ENCODE data around the gene ATG2B. TPM values are rescaled to one million over a fixed set of nuclear protein-coding genes. Genes with fewer than 3 reads are reported as not detected.

Gene ATG2B
- total and polyA plus RNA-seq, 9 of the 15 experiments (the other 6 are each of a cell fraction or from before 2014, with no cell fraction given), result 0.83 to 12.9 (median 8.7) TPM

- no peak overlapping the region for H3K4me2 ChIP-seq (ENCODE audit: insufficient read depth, low read length)
- CTCF ChIA-PET (ENCODE audit: low intra/inter-chr PET ratio), result no interaction called here
- no peaks in the 10 kb centered on the region for H3K9me3 ChIP-seq (replicated peaks; ENCODE audit: control insufficient read depth, insufficient read depth, low read depth, low read length)
- FAIRE-seq, result no peak
- H3K27me3 ChIP-seq (ENCODE audit: control insufficient read depth in 2 of 2, insufficient read depth in 2 of 2, low read length in 2 of 2), result peaks cover 0 to 21% of the 10 kb centered on the region in 2 experiments; a peak in 3 of 5 replicates
- WGBS (ENCODE audit: insufficient coverage, low coverage, missing lambda C conversion rate), result 2% methylated on average over 13 of the region's 18 CpGs
- no peak overlapping the region for H3K4me3 ChIP-seq
- no peak overlapping the region for H3K27ac ChIP-seq (ENCODE audit: extremely low read depth, low read depth, low read length)
- H3K9ac ChIP-seq (ENCODE audit: insufficient read depth in 1 of 2, low read depth in 2 of 2, low read length in 2 of 2), result no peak overlapping the region
- H4K20me1 ChIP-seq (replicated peaks; ENCODE audit: control insufficient read depth, insufficient read depth, low read length), result no peaks in the 10 kb centered on the region
- POLR2A ChIA-PET, result interaction anchor here (1.4 kb wide), 1 partner anchor 12 kb away, joined by 5 read pairs; no protein-coding TSS in a partner anchor
- TF ChIP-seq POLR2G (IDR thresholded peaks at IDR 0.05; ENCODE audit: low read depth, low read length) (no peak), ZNF140 (CRISPR knock-in tag; IDR thresholded peaks at IDR 0.05) (no peak), ZNF277 (CRISPR knock-in tag; IDR thresholded peaks at IDR 0.05; ENCODE audit: borderline replicate concordance) (no peak)
- TF ChIP-seq, protein P1, sequence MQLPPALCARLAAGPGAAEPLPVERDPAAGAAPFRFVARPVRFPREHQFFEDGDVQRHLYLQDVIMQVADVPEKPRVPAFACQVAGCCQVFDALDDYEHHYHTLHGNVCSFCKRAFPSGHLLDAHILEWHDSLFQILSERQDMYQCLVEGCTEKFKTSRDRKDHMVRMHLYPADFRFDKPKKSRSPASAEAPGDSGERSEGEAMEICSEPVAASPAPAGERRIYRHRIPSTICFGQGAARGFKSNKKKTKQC (CRISPR knock-in tag; IDR thresholded peaks at IDR 0.05), result no peak
- DNase-seq (ENCODE audit: extremely low read depth in 1 of 4, low spot score in 3 of 4), result no peak
- BruUV-seq (replicated peaks), result no TSS peak
- in situ Hi-C loops (cut with MboI), result no loop called here
- H3K9me1 ChIP-seq (ENCODE audit: control insufficient read depth, insufficient read depth, low read length), result no peaks in the 10 kb centered on the region
- H3K4me1 ChIP-seq (replicated peaks in 1 of 2; ENCODE audit: control insufficient read depth in 2 of 2, insufficient read depth in 2 of 2, low read length in 2 of 2), result no peaks in the 10 kb centered on the region
- no peak overlapping the region for H2AFZ ChIP-seq (ENCODE audit: low read depth, low read length)
- no peaks in the 10 kb centered on the region for H3K36me3 ChIP-seq (ENCODE audit: control insufficient read depth, insufficient read depth, low read length)
- no peak for ATAC-seq
- intact Hi-C loops (cut with micrococcal nuclease), result no loop called here
- H3K79me2 ChIP-seq (ENCODE audit: control insufficient read depth, insufficient read depth, low read length), result no peaks in the 10 kb centered on the region
Measured at GRCh38 chr14:96240641-96241040, 122.5 kb downstream of the ATG2B start.
